ENCODE results near the gene C6orf47. TPM values are rescaled to one million over a fixed set of nuclear protein-coding genes. Genes with fewer than 3 reads are reported as not detected.
A peak's percentile ranks its signal among the peaks of the same experiment; 100 is the strongest.

C6orf47 gene
- polyA plus RNA-seq, 3 donors from 2014 or later: 23.6 to 41.6 (median 26.3) TPM

DNA sequence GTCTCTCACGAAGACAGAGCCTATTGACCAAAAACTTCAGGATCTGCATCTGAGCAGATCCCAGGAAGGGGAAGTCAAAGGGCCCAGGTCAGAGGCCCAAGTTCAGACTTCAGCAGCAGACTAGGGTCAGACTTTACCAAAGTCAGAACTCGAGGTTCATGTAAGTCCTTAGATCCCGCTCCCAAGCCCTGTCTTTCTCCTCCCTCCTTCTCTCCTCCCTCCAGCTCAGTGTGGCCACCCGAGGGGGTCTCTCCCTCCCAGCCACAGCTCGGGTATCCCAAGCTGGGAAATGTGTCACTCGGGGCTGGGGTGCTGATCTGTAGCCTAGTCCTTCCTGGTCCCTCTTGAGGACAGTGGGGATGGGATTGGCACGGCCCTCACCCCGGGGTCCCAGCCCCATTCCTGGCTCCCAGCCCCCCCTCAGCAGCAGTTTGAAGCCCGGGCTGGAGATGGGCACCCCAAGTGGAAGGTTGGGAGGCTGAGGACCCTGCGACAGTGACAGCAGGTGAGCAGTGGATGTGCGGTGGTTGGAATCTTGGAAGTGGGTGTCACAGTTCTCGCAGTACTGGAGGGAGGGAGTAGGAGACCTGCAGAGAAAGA, 1.6 kb upstream of the C6orf47 start:
- Mint-ChIP-seq H3K27ac (peak overlapping the region in 4 of 6 donors; percentile 37 to 70 (median 58)), H3K4me1 (peaks cover 76 to 79% of the 10 kb centered on the region in 2 donors), H3K4me3 (peak overlapping the region in 4 of 5 donors; percentile 40 to 91 (median 70)), H3K27me3 (ENCODE audit: low read depth in 3 of 3) (peaks cover 12 to 16% (median 13%) of the 10 kb centered on the region in 3 donors), H3K9me3 (no peaks in the 10 kb centered on the region), H3K36me3 (peaks cover 4 to 17% (median 4%) of the 10 kb centered on the region in 3 donors)
- DNase-seq: no peak

DNA sequence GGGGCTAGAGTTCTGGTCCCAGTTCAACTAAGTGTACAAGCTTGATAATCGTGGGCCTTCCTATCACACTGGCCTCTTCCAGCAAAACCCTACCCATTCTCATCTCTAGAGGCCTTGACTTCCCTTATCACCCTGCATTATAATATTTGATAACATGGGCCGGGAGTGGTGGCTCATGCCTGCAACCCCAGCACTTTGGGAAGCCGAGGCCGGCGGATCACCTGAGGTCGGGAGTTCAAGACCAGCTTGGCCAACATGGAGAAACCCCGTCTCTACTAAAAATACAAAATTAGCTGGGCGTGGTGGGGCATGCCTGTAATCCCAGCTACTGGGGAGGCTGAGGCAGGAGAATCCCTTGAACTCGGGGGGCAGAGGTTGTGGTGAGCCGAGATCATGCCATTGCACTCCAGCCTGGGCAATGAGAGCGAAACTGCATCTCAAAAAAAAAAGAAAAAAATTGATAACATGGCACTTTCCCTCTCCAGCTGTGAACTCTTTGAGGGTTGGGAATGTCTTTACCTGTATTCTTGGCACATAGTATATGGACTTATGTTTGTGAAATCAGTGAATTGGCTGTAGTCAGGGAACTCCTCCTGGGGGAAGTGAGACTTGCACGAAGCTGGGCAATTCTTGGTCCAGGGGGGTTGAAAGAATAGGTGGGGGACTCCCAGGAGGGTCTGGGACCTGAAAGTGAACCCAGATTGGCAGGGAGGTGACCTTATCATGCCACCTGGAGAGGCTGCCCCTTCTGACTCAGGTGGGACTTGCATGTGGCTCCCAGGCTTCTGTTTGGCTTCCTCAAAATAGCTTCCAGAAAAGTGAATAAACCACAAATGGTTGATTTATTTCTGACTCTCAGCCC, 915 bp upstream of the C6orf47 start:
- no peak for DNase-seq
- Mint-ChIP-seq H3K27me3 (ENCODE audit: low read depth in 3 of 3) (peaks cover 12 to 16% (median 13%) of the 10 kb centered on the region in 3 donors), H3K9me3 (no peaks in the 10 kb centered on the region), H3K4me3 (peak overlapping the region; percentile 85 to 91 (median 88)), H3K4me1 (peaks cover 75 to 78% of the 10 kb centered on the region in 2 donors), H3K27ac (peak overlapping the region; percentile 83 to 95 (median 92)), H3K36me3 (peaks cover 4 to 19% (median 5%) of the 10 kb centered on the region in 3 donors)

DNA sequence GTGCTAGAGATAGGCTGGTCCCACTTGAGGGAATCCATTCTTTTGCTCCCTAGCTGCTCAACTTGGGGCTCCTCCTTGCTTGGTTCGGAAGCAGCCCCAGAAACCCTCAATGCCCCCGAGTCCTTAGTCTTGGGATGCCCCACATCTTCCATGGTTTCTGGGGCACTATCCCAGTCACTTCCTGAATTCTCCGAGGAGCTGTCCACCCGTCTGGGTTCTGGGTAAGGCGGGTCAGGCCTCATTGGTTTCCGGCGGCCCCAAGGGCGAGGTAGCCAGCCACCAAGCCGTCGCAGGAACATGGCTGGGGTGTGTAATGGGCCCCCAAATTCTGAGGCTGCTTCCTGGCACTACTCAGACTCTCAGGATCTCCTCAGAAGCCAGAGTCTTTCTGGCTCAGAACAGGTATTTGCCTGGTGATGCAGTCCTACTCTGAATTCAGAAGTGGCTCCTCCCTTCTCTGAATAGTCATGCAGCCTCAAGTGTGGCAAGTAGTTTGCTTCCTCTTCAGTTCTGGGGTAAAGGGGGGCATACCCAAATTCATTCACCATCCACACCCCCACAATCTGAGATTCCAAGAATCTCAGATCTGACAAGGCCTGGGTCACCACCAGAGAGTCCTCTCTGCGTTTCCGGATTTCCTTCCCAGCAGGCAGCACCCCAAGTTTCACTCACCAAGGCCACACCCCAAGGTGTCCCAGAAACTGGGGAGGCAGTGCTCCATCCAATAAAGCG, 763 bp downstream of the C6orf47 start:
- Mint-ChIP-seq H3K27ac (peak overlapping the region; percentile 83 to 93 (median 88)), H3K36me3 (peaks cover 7 to 18% (median 8%) of the 10 kb centered on the region in 3 donors), H3K27me3 (ENCODE audit: low read depth in 3 of 3) (peaks cover 3 to 8% (median 6%) of the 10 kb centered on the region in 3 donors), H3K4me3 (peak overlapping the region; percentile 87 to 91 (median 90)), H3K4me1 (peaks cover 77 to 84% of the 10 kb centered on the region in 2 donors), H3K9me3 (no peaks in the 10 kb centered on the region)
- DNase-seq: peak in 1 of 3 donors; percentile 17

DNA sequence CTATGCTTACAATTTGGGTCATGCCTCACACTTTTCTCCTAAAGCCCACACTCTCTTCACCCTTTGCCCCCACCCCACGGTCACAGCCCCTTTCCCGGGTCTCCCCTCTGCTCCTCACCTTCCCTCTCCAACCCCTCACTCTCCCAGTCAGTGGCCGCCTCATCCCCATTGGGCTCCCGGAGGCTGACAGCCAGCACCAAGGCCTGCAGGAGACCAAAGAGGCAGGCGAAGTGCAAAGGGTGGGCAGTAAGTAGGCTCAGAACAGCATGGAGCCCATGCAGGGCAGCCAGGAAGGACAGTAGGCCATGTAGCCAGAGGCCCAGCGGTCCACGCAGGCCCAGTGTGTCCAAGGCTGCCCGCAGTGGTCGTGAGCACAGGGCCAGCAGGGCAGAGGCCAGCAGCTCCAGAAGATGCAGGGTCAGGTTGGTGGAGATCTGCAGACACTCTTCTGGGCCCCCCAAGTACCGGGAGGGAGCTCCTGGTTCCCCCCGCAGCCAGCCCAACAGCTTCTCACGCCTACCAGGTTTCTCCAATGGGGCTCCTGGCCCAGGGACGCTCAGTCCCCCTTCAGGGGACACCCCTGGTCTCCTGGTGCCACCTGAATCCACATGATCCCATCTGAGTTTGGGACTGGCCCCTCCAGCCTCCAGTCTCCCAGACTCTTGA, 1.5 kb downstream of the C6orf47 start:
- Mint-ChIP-seq H3K9me3 (no peaks in the 10 kb centered on the region), H3K27ac (peak overlapping the region; percentile 83 to 93 (median 88)), H3K27me3 (ENCODE audit: low read depth in 3 of 3) (peaks cover 0 to 4% (median 1%) of the 10 kb centered on the region in 3 donors), H3K4me1 (peaks cover 70 to 77% of the 10 kb centered on the region in 2 donors), H3K4me3 (peak overlapping the region; percentile 87 to 91 (median 90)), H3K36me3 (peaks cover 4 to 14% (median 5%) of the 10 kb centered on the region in 3 donors)
- DNase-seq: no peak

DNA sequence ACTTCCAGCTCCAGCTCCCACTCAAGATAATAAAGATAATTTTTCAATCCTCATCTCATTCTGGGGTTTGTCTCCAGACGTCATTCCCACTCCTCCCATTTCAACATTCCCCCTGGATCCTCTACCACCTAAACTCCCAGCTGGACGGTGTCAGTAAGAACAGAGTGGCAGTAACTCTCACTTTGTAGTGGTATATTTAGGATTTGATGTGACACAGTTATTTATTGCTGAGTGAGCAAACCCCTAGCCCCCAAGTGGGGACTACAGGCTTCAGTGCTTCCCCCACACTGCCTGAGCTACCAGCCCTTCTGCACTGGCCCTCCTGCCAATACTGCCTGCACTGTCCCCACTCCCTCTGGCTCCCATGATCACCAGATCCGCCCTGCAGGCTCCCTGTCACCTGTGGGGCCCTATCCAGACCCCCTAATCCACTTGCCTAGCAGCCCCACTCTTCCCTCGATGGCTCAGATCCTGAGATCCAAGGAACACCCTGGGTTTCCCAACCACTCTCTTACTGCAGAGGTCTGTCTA, 2.4 kb downstream of the C6orf47 start:
- Mint-ChIP-seq H3K27ac (peak overlapping the region; percentile 45 to 83 (median 74)), H3K36me3 (peaks cover 4 to 8% (median 5%) of the 10 kb centered on the region in 3 donors), H3K9me3 (no peaks in the 10 kb centered on the region), H3K4me3 (peak overlapping the region; percentile 10 to 87 (median 48)), H3K4me1 (peaks cover 65 to 72% of the 10 kb centered on the region in 2 donors), H3K27me3 (ENCODE audit: low read depth in 3 of 3) (peaks cover 0 to 4% (median 0%) of the 10 kb centered on the region in 3 donors)
- DNase-seq: no peak

DNA sequence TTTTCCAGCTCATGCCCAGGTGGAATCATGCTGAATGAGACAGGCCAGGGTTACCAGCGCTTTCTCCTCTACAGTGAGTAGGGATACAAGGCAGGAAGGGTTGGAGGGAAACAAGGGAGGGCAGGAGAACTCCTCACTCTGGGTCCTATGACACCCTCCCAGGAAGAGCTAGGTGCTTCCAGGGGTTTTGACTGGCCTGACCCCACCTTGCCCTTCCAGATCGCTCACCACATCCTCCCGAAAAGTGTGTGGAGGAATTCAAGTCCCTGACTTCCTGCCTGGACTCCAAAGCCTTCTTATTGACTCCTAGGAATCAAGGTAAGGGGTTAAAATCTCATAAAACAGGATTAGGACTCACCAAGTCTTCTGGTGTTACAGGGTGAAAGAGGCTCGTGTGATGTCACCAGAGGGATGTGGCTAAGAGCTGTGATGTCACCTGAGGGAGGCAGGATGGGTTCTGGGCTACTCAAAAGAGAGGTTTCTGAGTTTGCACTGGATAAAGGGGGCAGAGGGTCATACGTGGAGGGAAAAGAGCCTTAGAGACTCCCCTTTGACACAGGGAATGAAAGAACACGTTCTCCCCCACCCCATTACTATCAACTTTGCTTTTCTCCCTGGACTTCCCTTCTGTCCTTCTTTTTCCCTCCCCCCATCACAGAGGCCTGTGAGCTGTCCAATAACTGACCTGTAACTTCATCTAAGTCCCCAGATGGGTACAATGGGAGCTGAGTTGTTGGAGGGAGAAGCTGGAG, 3.0 kb downstream of the C6orf47 start:
- H3K9me3 Mint-ChIP-seq: no peaks in the 10 kb centered on the region
- H3K36me3 Mint-ChIP-seq: peaks cover 4 to 8% (median 5%) of the 10 kb centered on the region in 3 donors
- peaks cover 66 to 76% of the 10 kb centered on the region in 2 donors for H3K4me1 Mint-ChIP-seq
- peak in 1 of 3 donors; percentile 11 for DNase-seq
- peak overlapping the region; percentile 70 to 84 (median 80) for H3K27ac Mint-ChIP-seq
- peak overlapping the region; percentile 42 to 87 (median 59) for H3K4me3 Mint-ChIP-seq
- H3K27me3 Mint-ChIP-seq (ENCODE audit: low read depth in 3 of 3): peaks cover 3 to 7% (median 5%) of the 10 kb centered on the region in 3 donors

DNA sequence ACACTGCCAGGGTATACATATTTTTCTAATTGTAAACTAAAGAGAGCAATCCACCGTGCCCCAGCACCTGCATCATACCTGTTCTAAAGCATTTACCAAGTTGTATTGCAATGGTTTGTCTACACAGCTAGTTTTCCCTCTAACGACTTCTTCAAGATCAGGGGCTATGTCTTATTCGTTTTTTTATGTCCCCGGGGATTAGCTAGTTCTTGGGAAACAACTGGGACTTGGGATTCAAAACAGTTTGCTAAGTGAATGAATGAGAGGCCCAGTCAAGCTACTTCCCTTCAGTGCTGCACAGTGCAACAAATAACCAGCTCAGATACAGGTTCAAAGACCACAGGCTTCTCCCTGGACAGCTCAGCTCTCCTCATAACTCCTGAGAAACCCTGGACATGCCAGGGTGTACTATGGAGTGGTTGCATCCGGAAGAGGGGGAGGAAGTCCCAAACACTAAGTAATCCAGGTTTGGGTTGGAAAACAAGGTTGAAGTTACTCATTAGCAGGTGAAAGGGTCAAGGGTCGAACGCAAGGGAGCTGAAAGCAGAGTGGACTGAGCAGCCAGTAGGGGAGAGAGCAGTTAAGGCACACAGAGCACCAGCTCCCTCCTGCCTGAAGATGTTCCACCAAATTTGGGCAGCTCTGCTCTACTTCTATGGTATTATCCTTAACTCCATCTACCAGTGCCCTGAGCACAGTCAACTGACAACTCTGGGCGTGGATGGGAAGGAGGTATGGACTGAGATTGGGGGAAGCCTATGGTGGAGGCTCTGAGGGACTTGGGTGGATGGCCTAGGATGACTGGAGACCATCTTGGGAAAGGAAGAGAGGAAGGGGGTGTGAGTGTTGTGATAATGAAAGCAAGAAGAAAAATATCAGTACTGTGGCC, 5.0 kb downstream of the C6orf47 start, which contains the start of gene APOM:
Gene APOM (plus strand): TSS at position 546 of the 889 bp plus-strand sequence. CDS start 73 bp downstream, at position 619.
- H3K36me3 Mint-ChIP-seq: peaks cover 4 to 10% (median 5%) of the 10 kb centered on the region in 3 donors
- peaks cover 70 to 83% of the 10 kb centered on the region in 2 donors for H3K4me1 Mint-ChIP-seq
- H3K27me3 Mint-ChIP-seq (ENCODE audit: low read depth in 3 of 3): peaks cover 16 to 22% (median 16%) of the 10 kb centered on the region in 3 donors
- H3K9me3 Mint-ChIP-seq: no peaks in the 10 kb centered on the region
- peak within 1 kb of the TSS; percentile 23 to 88 (median 57) for H3K27ac Mint-ChIP-seq
- DNase-seq: no peak
- peak within 1 kb of the TSS in 1 of 5 donors; percentile 35 for H3K4me3 Mint-ChIP-seq

DNA sequence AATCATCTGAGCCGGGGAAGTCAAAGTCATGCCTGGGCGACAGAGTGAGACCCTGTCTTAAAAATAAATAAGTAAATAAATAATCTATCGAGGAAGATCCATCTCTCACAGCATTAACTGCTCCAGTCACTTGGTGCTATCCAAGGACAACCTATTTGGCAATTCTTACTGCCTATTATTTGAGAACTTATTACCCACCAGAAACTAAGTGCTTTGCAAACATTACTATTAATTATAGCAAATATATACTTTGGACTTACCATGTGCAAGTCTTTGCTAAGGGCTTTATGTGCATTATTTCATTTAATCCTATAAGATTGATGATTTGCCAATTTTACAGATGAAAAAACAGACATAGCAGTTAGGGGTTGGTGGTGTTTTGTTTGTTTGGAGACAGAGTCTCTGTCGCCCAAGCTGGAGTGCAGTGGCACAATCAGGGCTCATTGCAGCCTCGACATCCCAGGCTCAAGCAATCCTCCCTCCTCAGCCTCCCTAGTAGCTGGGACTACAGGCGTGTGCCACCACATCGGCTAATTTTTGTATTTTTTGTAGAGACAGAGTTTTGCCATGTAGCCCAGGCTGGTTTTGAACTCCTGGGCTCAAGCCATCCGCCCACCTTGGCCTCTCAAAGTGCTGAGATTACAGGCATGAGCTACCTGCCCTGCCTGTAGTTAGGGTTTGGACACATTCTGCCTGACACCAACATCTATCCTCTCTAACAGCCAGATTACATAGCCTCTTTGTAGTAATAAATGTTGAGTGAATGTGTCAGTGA, 5.8 kb downstream of the C6orf47 start:
- peaks cover 68 to 86% of the 10 kb centered on the region in 2 donors for H3K4me1 Mint-ChIP-seq
- no peaks in the 10 kb centered on the region for H3K9me3 Mint-ChIP-seq
- H3K27me3 Mint-ChIP-seq (ENCODE audit: low read depth in 3 of 3): peaks cover 16 to 22% (median 16%) of the 10 kb centered on the region in 3 donors
- H3K36me3 Mint-ChIP-seq: peaks cover 4 to 10% (median 5%) of the 10 kb centered on the region in 3 donors
- DNase-seq: no peak
- peak overlapping the region in 3 of 6 donors; percentile 4 to 71 (median 43) for H3K27ac Mint-ChIP-seq
- H3K4me3 Mint-ChIP-seq: peak overlapping the region in 2 of 5 donors; percentile 35 to 38

DNA sequence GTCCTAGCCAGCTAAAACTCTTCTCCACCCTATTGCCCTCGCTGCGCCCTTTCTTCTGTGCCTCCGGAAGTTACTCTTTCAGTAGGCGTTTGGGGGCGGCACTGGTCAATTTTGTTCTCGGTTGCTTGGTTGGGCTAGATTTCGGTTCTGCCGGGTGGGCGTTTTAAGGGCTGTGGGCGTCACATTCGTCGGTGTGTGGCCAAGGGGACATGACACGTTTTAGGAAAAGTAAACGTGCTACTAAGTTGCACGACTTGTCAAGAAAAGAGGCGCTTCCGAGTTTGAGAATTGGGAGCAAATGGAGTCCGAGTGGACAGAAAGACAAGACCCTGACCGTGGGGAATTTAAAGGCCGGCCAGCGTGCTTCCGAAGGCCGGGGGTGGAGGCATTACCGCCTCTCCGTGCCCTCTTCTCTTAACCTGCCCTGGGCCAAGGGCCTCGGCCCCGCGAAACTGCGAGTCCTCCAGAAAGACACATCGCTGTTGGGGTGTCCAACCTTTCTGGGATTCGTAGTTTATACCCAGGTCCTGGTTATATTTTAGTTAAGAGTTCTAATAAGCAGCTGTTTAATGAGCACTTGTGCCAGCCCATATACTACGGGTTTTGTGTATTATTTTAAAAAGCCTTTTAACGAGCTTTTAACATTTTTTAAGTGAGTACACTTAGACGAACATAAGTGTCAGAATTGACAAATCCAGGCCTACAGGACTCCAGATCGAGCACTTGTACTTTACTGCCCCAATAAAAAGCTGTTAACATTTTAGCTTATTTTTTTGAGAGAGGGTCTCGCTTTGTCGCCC, 7.5 kb downstream of the C6orf47 start:
- DNase-seq: peak; percentile 93 to 96 (median 95)
- Mint-ChIP-seq H3K36me3 (peaks cover 4 to 19% (median 11%) of the 10 kb centered on the region in 3 donors), H3K27me3 (ENCODE audit: low read depth in 3 of 3) (peaks cover 16 to 24% (median 16%) of the 10 kb centered on the region in 3 donors), H3K27ac (peak overlapping the region; percentile 98 to 100 (median 100)), H3K4me1 (peaks cover 58 to 77% of the 10 kb centered on the region in 2 donors), H3K4me3 (peak overlapping the region; percentile 95 to 99 (median 95)), H3K9me3 (no peaks in the 10 kb centered on the region)

DNA sequence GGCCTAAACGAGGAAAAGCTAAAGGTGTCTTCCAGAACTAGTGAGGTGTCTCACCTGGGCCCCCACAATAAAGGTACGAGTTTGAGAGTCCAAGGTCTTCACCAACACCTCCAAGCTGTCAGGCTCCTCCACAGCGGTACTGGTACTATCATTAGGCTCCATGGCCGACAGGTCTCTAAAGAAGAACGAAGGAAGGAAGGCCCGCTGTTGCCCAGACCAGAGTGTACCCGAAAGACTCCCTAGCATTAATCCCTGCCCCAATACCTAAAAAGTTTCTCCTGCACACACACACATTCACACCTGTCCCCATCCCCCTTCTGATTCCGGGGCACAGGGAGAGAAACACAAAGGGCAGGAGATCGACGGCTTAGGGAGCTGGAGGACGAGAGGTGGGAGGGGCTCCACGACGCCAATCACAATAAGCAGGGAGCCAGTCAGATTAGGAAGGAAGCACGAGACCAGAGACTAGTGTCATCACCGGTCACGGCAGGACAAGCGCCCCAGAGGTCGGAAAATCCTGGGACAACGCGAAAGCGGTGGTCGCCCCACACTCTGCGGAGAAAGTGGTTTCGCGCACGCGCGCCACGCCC, 8.9 kb downstream of the C6orf47 start:
- Mint-ChIP-seq H3K4me1 (peaks cover 49 to 63% of the 10 kb centered on the region in 2 donors), H3K4me3 (peak overlapping the region; percentile 95 to 99 (median 95)), H3K27ac (peak overlapping the region; percentile 98 to 100 (median 100)), H3K36me3 (peaks cover 8 to 25% (median 11%) of the 10 kb centered on the region in 3 donors), H3K27me3 (ENCODE audit: low read depth in 3 of 3) (peaks cover 16 to 24% (median 16%) of the 10 kb centered on the region in 3 donors), H3K9me3 (no peaks in the 10 kb centered on the region)
- no peak for DNase-seq

All from immature natural killer cell (primary cell).